GM19099 (cell line): ENCODE data around the gene ALPI.

Experiments used
- POLR2A ChIP-seq: IDR thresholded peaks from 3 replicates; pipeline ENCODE4 v1.6.1; 2011; ENCODE audit warnings: low read depth; ENCODE audit not compliant: insufficient read length; ENCODE audit errors: extremely low read depth

ALPI gene

DNA sequence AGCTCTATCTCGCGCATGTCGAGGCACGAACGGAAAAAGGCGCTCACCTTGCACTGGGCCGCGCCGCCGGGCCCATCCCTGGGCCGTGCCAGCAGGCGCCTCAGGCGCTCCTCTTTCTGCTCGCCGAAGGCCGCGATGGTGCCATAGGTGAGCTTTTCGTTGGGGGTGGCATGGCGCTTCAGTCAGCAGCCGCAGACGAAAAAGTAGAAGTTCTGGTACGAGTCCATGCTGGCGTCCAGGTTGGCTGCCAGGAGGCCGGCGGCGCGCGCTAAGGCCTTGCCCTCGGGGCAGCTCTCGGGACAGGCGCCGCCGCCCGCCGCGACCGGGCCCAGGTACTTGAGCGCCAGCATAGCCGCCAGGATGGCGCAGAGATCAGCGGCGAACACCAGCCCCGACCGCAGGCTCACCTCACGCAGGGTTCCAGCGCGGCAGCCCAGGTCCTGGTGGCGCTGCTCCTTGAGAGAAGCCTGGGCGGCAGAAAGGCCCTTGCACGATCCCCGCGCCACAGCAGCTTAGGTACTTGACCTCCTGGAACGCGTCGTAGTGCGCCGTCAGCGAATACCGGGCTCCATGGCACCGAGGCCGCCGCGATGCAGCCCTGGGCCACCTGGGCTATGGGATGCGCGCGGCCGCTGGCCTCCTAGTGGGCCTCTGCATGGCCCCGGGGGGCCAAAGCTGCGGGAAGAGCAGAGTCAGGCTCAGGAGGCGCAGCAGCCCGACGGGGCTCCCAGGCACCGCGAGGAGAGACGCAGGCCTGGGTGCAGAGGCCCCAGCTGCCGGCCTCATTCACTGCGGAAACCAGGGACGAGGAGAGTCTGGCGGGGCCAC lies 36.5 kb upstream of the ALPI start:
- no peak for TF ChIP-seq POLR2A

DNA sequence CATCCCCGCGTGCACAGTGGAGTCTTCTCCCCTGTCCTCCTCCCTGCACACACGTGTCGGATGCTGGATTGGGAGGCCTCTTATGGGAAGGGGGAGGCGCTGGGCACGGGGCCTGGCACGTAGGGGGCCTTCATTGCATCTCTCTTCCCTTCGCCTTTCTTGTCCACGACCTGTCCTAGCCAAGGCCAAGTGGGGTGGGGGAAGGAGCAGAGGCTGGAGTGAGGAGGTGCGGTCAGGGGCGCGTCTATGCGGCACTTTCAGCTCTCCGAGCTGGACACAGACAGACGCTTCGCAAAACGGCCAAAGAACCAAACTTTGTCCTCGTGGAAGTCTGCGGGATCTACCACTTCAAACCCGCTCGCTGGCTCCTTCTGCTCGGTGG lies 35.9 kb upstream of the ALPI start:
- no peak for TF ChIP-seq POLR2A

DNA sequence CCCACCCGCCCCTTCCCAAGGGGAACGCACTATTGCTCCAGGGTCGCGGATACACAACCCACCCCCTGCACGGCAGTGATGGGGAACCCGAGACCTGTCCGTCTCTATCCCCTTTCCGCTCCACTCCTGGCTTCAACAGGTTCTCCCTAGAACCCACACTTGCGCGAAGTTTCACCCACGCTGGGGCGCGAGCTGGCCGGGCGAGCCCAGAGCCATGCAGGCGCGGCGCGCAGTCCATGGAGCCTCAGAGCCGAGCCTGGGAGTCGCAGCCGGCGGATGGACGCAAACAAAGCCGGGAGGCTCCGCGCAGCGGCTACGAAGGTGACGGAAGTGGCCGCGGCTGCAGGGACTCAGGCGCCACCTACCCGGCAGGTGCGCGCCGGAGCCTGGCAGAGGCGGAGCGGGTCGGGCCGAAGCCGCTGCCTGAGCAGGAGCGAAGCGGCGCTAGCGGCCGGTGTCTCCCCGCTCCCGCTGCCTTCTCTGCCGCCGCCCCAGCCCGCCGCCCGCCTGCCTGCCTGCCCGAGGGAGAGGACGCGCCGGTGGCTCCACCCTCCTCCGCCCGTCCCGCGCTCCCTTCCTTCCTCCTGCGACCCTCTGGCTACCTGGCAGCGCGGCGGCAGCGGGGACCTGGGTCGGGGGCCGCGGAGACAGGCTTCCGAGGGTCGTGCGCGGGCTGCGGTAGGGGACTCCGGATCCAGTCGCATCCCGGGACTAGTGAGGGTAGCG lies 35.3 kb upstream of the ALPI start:
- no peak for TF ChIP-seq POLR2A

DNA sequence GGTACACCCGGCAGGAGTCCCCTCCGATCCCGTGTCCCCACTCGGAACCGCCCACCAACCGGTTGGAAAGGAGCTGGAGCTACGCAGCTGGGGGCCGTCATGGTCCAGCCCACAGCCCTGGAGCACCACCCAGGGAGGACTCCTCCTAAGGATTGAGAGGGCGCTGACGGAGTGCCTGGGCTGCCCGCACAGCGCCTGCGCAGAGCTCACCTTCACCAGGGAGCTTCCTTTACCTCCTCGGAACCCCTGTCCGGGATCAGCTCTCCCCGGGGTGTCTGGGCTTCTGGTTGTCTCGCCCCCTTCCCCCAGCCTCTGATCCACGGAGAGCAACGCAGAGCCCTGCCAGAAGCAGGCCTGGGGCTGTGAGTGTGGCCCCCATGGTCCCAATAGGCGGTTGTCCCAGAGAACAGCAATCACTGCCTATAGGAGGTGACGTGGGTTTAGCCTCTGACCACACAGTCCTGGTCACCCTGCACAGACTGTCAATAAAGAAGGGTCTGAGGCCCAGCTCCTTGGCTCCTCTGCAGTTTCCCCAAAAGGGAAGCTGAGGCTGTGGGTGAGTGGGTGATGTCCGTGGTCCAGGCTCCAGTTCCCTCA lies 34.7 kb upstream of the ALPI start:
- no peak for TF ChIP-seq POLR2A

DNA sequence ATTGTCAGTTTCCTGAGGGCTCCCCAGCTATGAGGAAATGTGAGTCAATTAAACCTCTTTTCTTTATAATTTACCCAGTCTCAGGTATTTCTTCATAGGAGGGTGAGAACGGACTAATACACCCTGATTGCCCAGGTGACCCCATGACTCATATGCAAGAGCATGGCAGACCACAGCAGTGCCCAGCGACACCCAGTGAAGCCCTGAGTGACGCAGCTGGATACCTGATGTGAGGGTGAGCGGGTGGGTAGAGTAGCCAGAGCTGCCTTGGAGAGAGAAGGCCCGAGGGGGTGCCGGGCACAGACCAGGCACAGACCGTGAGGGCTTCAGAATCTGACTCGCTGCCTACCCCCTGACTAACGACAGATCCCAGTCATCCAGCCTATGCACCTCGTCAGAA lies 33.9 kb upstream of the ALPI start:
- no peak for TF ChIP-seq POLR2A

DNA sequence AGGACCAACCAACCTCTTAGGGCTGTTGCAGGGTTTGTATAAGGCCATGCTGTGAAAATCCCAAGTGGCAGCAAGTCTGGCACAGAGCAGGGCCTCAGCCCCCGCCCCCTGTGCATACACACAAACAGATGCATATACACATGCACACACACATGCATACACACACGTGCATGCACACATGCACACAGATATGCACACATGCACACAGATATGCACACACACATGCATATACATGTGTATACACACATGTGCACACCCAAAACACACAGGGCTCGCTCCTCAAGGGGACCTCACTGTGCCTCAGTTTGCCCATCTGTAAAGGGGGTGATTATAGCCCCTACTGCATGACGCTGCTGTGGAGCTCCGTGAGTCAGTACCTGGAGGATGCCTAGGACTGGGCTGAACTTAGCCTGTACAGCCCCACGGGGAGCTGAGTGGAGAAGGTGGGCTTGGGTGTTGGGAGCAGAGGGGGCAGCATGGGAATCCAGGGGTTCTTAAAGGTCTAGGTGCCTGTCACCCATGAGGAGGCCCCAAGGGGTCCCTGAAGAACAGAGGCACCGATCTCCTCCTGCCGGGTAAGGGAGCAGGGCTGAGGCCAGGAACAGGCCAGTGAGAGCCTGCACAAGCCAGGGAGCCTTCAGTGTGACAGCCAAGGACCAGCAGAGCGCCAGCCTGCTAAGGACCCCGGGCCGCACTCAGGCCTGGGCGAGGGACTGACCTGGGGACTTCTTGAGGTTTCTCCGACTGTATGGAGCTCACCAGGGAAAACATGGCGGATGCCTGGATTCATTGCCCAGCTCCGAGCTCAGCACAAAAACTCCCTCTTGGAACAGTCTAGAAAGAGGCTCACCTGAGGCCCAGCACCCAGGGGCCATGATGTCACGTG lies 24.0 kb upstream of the ALPI start:
- no peak for TF ChIP-seq POLR2A

DNA sequence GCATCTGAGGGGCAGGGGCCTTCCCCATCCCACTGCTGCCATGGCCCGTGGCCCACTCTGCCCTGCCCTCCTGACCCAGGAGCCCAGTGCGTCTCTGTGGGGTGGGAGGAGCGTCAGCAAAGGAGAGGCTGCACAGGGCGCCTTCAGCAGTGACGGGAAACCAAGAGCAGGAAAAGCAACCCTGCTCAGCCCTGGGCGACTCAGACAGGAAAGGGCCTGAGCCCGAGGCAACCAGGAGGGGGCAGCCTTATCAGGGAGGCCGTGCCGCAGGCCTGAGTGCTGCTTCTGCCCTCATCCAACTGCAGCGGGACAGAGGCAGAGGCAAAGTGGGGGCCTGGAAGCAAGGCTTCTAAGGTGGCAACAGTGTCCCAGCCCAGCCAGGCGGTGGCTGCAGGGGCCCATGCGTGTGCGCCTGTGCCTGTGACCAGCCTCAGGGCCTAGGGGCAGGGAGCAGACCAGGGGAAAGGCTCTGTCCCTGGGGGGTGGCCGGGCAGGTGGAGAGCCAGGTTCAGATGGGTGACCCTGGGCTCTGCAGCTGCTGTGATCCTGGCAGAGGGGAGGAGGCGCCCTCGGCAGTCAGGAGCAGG lies 23.3 kb upstream of the ALPI start:
- no peak for TF ChIP-seq POLR2A

DNA sequence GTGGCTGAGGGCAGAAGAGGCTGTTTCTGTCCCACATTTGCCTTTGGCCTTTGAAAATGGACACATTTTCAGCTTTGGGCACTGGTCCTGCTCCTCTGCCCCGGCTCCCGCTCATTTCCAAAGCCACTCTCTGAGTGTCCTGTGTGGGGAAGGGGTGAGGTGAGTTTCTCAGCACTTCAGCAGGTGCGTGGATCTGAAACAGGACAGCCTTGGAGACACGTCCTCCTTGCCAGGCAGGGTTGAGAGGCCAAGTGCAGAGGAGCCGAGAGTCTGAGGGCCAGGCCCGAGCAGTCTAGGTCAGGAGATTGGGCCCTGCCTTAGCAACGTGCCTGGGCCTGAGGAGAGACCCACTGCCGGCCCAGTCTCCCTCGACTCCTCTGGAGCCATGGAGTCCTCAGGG lies 21.9 kb upstream of the ALPI start:
- no peak for TF ChIP-seq POLR2A

DNA sequence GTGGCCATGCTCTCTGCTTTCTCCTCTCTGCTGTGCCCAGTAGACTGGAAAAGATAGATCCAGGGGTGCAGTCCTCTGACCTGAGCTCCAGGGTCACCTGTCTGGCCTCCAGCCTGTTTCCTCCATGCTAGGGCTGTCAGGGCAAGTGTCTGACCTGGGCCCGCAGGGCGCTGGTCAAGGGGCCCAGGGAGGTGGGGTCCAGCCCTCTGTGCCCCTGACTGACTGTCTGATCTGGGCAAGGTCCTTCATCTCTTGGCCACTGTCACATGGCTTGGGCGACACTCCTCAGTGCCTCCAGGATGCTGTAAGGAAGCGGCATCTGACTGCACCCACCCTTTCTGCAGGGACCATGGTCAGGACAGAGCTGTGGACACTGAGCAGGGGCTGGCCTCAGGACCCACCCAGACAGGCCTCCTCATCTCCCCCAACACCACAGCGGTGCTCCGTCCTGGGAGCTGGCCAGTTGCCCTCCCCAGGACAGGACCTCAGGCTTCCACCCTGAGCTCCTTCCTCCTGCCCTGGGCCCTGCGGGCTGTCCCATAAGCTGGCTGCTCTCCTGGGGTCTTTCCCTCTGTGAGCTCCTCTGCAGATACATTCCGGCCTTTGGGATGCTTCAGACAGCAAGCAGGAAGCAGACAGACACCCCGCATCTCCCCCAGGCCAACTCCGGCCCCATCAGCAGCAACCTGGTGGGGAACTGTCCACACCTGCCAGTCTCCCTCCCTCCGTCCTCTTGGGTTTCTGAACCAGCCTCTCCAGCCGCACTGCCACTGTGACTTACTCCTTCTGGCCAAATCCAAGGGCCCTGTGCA lies 21.2 kb upstream of the ALPI start:
- no peak for TF ChIP-seq POLR2A

DNA sequence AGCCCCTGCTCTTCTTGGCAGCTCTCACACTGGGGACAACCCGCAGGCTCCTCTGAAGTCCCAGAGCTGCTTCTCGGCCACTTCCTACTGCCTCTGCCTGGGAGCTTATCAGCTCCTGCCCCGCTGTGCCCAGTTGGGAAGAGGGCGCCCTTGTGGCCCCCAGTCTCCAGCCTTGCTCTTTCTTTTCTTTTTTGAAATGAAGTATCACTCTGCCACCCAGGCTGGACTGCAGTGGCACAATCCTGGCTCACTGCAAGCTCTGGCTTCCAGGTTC lies 20.6 kb upstream of the ALPI start:
- TF ChIP-seq POLR2A = no peak

DNA sequence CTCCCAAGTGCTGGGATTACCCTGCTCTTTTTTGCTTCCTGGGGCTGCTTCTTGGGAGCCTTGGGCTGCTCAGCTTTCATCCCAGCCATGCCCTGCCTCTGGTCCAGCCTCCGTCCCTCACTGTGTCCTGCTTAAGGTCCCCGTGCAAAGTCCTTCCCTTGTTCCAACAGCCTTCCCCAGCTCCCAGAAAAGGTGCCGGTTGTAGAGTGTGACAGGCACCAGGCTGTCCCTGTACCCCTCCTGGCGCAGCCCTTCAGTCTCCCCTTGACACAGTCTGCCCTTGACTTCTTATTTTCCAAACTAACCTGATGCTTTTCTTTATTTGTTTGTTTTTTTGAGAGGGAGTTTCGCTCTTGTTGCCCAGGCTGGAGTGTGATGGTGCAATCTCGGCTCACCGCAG lies 20.1 kb upstream of the ALPI start:
- TF ChIP-seq POLR2A = no peak

DNA sequence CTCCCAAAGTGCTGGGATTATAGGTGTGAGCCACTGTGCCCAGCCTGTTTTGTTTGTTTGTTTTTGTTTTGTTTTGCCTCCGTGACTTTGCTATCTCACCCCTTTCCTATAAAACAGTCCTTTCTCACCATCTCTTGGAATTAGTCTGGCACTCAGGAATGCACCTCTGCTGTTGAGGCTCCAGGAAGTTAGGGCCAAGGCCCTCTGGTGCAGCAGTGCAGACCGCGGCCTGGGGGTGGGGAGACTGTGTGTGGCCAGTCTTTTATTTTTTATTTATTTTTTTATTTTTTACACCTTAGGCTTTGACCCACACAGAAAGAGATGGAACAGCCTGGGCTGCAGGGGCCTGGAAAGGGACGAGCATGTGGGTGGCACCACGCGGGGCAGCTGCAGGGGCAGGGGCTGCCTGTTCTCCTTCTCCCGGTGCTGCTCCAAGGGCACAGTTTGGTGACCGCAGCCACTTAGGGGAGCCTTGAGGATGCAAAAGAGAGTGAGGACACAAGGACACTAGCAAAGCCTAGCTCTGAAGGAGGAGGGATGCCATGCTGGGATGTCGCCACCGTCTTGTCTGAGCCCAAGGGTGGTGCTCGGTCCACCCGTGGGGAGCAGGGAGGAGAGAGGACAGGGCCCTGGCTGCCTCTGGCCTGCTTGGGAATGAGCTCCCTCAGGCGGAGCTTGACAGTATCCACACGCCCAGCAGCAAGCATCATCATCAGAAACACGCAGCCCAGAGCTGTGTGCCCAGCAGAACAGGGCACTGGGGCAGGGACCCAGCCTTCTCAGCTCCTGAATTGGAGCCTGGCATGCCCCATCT lies 19.4 kb upstream of the ALPI start:
- TF ChIP-seq POLR2A = no peak

DNA sequence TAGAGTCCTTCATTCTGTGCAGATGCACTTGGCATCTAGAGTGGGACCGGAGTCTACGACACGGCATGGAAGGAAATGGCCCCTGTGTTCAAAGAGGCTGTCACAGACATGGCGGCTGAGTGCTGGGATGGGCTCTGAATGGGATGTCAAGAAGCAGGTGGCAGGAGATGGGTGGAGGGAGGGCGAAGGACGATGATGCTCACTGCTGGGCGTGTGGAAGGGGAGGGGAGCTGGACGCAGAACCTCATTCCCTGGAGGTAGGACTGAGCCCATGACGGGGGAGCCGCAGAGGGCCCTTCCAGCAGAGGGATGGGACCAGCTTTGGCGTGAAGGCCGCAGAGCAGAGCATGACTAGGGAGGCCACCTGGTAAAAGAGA lies 18.8 kb upstream of the ALPI start:
- TF ChIP-seq POLR2A = no peak

DNA sequence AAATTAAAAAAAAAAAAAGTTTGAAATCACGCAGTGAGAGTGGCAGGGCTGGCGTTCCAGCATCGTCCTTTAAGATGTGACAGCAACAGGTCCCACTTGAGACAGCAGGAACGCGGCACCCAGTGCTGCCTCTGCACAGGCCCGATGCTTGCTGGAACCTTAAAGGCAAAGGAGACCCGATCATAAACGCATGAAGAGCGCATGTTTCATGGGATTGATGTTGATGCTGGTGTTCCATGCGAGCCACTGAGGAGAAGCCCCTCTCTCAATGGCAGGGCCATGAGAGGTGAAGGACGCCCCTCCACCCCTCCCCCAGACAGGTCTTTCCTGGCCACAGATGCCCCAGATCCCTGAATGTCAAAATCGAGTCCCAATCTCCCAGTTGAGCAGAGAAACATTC lies 17.9 kb upstream of the ALPI start:
- TF ChIP-seq POLR2A = no peak
